ENCODE data around the gene RPL9.
"Not testable (repeated sequence)": the region's sequence is repeated elsewhere in the genome, so short reads cannot be mapped to it uniquely, and the experiment has no call there.

Gene RPL9

GRCh38 chr4:39480902-39481695 is 22.4 kb upstream of the RPL9 start:
- ATAC-seq (replicated peaks) = no peak
- no peak overlapping the region for H3K27ac Mint-ChIP-seq
- peaks cover 7% of the 10 kb centered on the region in 2 donors for H3K9me3 Mint-ChIP-seq
- no peak for DNase-seq
- H3K27me3 Mint-ChIP-seq = no peaks in the 10 kb centered on the region
- no peaks in the 10 kb centered on the region for H3K4me1 Mint-ChIP-seq
- H3K36me3 Mint-ChIP-seq = peaks cover 8 to 19% of the 10 kb centered on the region in 2 donors
- no peak overlapping the region for H3K4me3 Mint-ChIP-seq

- H3K36me3 Mint-ChIP-seq = peaks cover 8 to 22% of the 10 kb centered on the region in 2 donors
- H3K27ac Mint-ChIP-seq = no peak overlapping the region
- no peaks in the 10 kb centered on the region for H3K4me1 Mint-ChIP-seq
- H3K4me3 Mint-ChIP-seq = no peak overlapping the region
- ATAC-seq (replicated peaks) (no peak), DNase-seq (no peak)
- peaks cover 7% of the 10 kb centered on the region in 2 donors for H3K9me3 Mint-ChIP-seq
- no peaks in the 10 kb centered on the region for H3K27me3 Mint-ChIP-seq
Measured at GRCh38 chr4:39480251-39480650, 21.5 kb upstream of the RPL9 start.

GRCh38 chr4:39476187-39476895 is 17.6 kb upstream of the RPL9 start:
- no peaks in the 10 kb centered on the region for H3K27me3 Mint-ChIP-seq
- H3K4me1 Mint-ChIP-seq = no peaks in the 10 kb centered on the region
- H3K9me3 Mint-ChIP-seq = no peaks in the 10 kb centered on the region
- ATAC-seq (replicated peaks) = no peak
- DNase-seq = no peak
- H3K27ac Mint-ChIP-seq = no peak overlapping the region
- H3K36me3 Mint-ChIP-seq = peaks cover 7 to 26% of the 10 kb centered on the region in 2 donors
- no peak overlapping the region for H3K4me3 Mint-ChIP-seq

GRCh38 chr4:39472396-39472795 is 13.7 kb upstream of the RPL9 start:
- no peak overlapping the region for H3K27ac Mint-ChIP-seq
- no peaks in the 10 kb centered on the region for H3K27me3 Mint-ChIP-seq
- no peak for DNase-seq
- H3K4me3 Mint-ChIP-seq = no peak overlapping the region
- no peaks in the 10 kb centered on the region for H3K9me3 Mint-ChIP-seq
- peaks cover 10 to 30% of the 10 kb centered on the region in 2 donors for H3K36me3 Mint-ChIP-seq
- peaks cover 6 to 12% of the 10 kb centered on the region in 2 donors for H3K4me1 Mint-ChIP-seq
- ATAC-seq (replicated peaks) = no peak

GRCh38 chr4:39470402-39470801 is 11.7 kb upstream of the RPL9 start:
- DNase-seq = no peak
- Mint-ChIP-seq H3K36me3 (peaks cover 10 to 23% of the 10 kb centered on the region in 2 donors), H3K4me1 (peaks cover 6 to 12% of the 10 kb centered on the region in 2 donors)

GRCh38 chr4:39469429-39470077 is 10.8 kb upstream of the RPL9 start:
- Mint-ChIP-seq H3K4me1 (peaks cover 7 to 12% of the 10 kb centered on the region in 2 donors), H3K27ac (peak overlapping the region; percentile 16), H3K4me3 (peak overlapping the region in 1 of 2 donors; percentile 25), H3K27me3 (no peaks in the 10 kb centered on the region), H3K36me3 (peaks cover 15 to 30% of the 10 kb centered on the region in 2 donors), H3K9me3 (no peaks in the 10 kb centered on the region)
- DNase-seq = no peak
- peak; percentile 95 for ATAC-seq (replicated peaks)

More at GRCh38 chr4:39470402-39470801, 11.7 kb upstream of the RPL9 start:
- no peak overlapping the region for H3K4me3 Mint-ChIP-seq
- no peaks in the 10 kb centered on the region for H3K27me3 Mint-ChIP-seq
- no peaks in the 10 kb centered on the region for H3K9me3 Mint-ChIP-seq
- no peak overlapping the region for H3K27ac Mint-ChIP-seq
- no peak for ATAC-seq (replicated peaks)

GRCh38 chr4:39467464-39467863 is 8.7 kb upstream of the RPL9 start:
- Mint-ChIP-seq H3K36me3 (peaks cover 19 to 33% of the 10 kb centered on the region in 2 donors), H3K4me3 (no peak overlapping the region), H3K9me3 (no peaks in the 10 kb centered on the region), H3K27me3 (no peaks in the 10 kb centered on the region), H3K27ac (no peak overlapping the region), H3K4me1 (peaks cover 7 to 12% of the 10 kb centered on the region in 2 donors)
- no peak for ATAC-seq (replicated peaks)
- no peak for DNase-seq

- Mint-ChIP-seq H3K27ac (no peak overlapping the region), H3K36me3 (peaks cover 19 to 30% of the 10 kb centered on the region in 2 donors), H3K4me1 (peaks cover 7 to 12% of the 10 kb centered on the region in 2 donors), H3K9me3 (no peaks in the 10 kb centered on the region), H3K4me3 (no peak overlapping the region), H3K27me3 (no peaks in the 10 kb centered on the region)
- no peak for ATAC-seq (replicated peaks)
- DNase-seq = no peak
Measured at GRCh38 chr4:39466747-39467146, 8.0 kb upstream of the RPL9 start.

- DNase-seq (no peak), ATAC-seq (replicated peaks) (no peak)
- no peak overlapping the region for H3K4me3 Mint-ChIP-seq
- H3K36me3 Mint-ChIP-seq = peaks cover 19 to 22% of the 10 kb centered on the region in 2 donors
- H3K27ac Mint-ChIP-seq = no peak overlapping the region
- peaks cover 6 to 9% of the 10 kb centered on the region in 2 donors for H3K4me1 Mint-ChIP-seq
- no peaks in the 10 kb centered on the region for H3K9me3 Mint-ChIP-seq
- no peaks in the 10 kb centered on the region for H3K27me3 Mint-ChIP-seq
Measured at GRCh38 chr4:39464886-39465501, 6.3 kb upstream of the RPL9 start.

- not testable (repeated sequence) for DNase-seq, H3K27me3 Mint-ChIP-seq, H3K9me3 Mint-ChIP-seq
- H3K36me3 Mint-ChIP-seq = peaks cover 40 to 51% of the 10 kb centered on the region in 2 donors
- H3K4me1 Mint-ChIP-seq = peaks cover 9 to 17% of the 10 kb centered on the region in 2 donors
- ATAC-seq (replicated peaks) = peak; percentile 1 to 6
- peak overlapping the region; percentile 93 to 97 for H3K4me3 Mint-ChIP-seq
- peak overlapping the region; percentile 100 for H3K27ac Mint-ChIP-seq
Measured at GRCh38 chr4:39458161-39458504, 589 bp downstream of the RPL9 start.

GRCh38 chr4:39456946-39457763 is 1.6 kb downstream of the RPL9 start:
- ATAC-seq (replicated peaks) (no peak), DNase-seq (no peak)
- Mint-ChIP-seq H3K27ac (peak overlapping the region; percentile 100), H3K9me3 (no peaks in the 10 kb centered on the region), H3K4me3 (peak overlapping the region; percentile 93 to 97), H3K4me1 (peaks cover 12 to 25% of the 10 kb centered on the region in 2 donors), H3K27me3 (no peaks in the 10 kb centered on the region), H3K36me3 (peaks cover 43 to 60% of the 10 kb centered on the region in 2 donors)

- no peak for DNase-seq
- Mint-ChIP-seq H3K9me3 (no peaks in the 10 kb centered on the region), H3K27ac (peak overlapping the region; percentile 20), H3K4me1 (peaks cover 17 to 30% of the 10 kb centered on the region in 2 donors), H3K27me3 (no peaks in the 10 kb centered on the region), H3K4me3 (peak overlapping the region in 1 of 2 donors; percentile 44), H3K36me3 (peaks cover 54 to 74% of the 10 kb centered on the region in 2 donors)
- ATAC-seq (replicated peaks) = no peak
Measured at GRCh38 chr4:39455486-39455885, 3.2 kb downstream of the RPL9 start.

GRCh38 chr4:39453738-39454137 is 5.0 kb downstream of the RPL9 start:
- Mint-ChIP-seq H3K27ac (peak overlapping the region; percentile 37), H3K36me3 (peaks cover 54 to 75% of the 10 kb centered on the region in 2 donors), H3K4me3 (no peak overlapping the region), H3K9me3 (no peaks in the 10 kb centered on the region), H3K27me3 (no peaks in the 10 kb centered on the region), H3K4me1 (peaks cover 19 to 25% of the 10 kb centered on the region in 2 donors)
- DNase-seq = no peak
- no peak for ATAC-seq (replicated peaks)
